H1 (cell line): Measurements from ENCODE around the gene CHD9.

ENCODE experiments used
- CHD2 ChIP-seq: IDR thresholded peaks from 2 replicates; pipeline ENCODE4 v1.6.1; 2012; ENCODE audit warnings: low read length, improper control_type of control experiment
- JUND ChIP-seq: IDR thresholded peaks from 2 replicates; pipeline ENCODE4 v1.6.1; 2011; ENCODE audit warnings: mild to moderate bottlenecking, improper control_type of control experiment, low read length
- TF ChIP-seq, protein P1 (sequence below): IDR thresholded peaks from 2 replicates; pipeline ENCODE4 v1.6.1; 2011; ENCODE audit warnings: low read length, improper control_type of control experiment
- TF ChIP-seq, protein P2 (sequence below), 3 experiments: IDR thresholded peaks; 1 replicate in 2 of 3; 2 replicates in 1 of 3; pipeline versions ENCODE4 v1.5.1 to v1.6.1; 2011; ENCODE audit warnings: low read length in 3 of 3, mild to moderate bottlenecking in 3 of 3, inconsistent platforms in 2 of 3, low read depth in 1 of 3, moderate library complexity in 1 of 3; ENCODE audit not compliant: insufficient read depth in 1 of 3; ENCODE audit errors: control extremely low read depth in 1 of 3

DNA sequence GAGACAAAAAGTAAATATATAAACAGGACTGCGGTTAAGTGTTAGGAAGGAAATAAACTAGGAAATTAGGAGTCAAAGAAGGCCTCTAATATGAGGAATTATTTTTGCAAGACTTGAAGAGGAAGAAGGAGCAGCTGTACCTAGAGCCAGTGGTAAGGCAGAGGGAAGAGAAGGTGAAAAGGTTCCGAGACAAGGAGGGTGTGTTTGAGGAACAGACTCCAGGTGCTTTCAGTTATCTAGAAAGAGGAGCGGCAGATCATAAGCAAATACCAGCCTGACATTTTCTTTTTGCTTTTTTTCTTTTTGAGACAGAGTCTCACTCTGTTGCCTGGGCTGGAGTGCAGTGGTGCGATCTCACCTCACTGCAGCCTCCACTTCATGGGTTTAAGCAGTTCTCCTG lies 61.0 kb downstream of the CHD9 start:
- TF ChIP-seq, protein P1, sequence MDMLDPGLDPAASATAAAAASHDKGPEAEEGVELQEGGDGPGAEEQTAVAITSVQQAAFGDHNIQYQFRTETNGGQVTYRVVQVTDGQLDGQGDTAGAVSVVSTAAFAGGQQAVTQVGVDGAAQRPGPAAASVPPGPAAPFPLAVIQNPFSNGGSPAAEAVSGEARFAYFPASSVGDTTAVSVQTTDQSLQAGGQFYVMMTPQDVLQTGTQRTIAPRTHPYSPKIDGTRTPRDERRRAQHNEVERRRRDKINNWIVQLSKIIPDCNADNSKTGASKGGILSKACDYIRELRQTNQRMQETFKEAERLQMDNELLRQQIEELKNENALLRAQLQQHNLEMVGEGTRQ = no peak
- no peak for TF ChIP-seq JUND
- TF ChIP-seq, protein P2, sequence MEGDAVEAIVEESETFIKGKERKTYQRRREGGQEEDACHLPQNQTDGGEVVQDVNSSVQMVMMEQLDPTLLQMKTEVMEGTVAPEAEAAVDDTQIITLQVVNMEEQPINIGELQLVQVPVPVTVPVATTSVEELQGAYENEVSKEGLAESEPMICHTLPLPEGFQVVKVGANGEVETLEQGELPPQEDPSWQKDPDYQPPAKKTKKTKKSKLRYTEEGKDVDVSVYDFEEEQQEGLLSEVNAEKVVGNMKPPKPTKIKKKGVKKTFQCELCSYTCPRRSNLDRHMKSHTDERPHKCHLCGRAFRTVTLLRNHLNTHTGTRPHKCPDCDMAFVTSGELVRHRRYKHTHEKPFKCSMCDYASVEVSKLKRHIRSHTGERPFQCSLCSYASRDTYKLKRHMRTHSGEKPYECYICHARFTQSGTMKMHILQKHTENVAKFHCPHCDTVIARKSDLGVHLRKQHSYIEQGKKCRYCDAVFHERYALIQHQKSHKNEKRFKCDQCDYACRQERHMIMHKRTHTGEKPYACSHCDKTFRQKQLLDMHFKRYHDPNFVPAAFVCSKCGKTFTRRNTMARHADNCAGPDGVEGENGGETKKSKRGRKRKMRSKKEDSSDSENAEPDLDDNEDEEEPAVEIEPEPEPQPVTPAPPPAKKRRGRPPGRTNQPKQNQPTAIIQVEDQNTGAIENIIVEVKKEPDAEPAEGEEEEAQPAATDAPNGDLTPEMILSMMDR (IDR thresholded peaks at IDR 0.05; ENCODE audit: control extremely low read depth in 1 of 3, insufficient read depth in 1 of 3, low read depth in 1 of 3, low read length in 3 of 3) = no peak
- TF ChIP-seq CHD2 = no peak
